Karpas-422 (cell line): Measurements from ENCODE around the gene AFAP1L2. TPM values are rescaled to one million over a fixed set of nuclear protein-coding genes. Genes with fewer than 3 reads are reported as not detected.

Experiments used
- DNase-seq: peaks from one replicate; pipeline ENCODE4 v3.0.0-alpha.2; 2015
- H2AFZ ChIP-seq: fragments of 200-600 bp; sonication (generic); 2 replicates; pipeline ENCODE4 v1.6.1; 2014; ENCODE audit warnings: antibody characterized with exemption, low read length, mixed read lengths
- H3K27ac ChIP-seq: fragments of 200-600 bp; sonication (generic); 2 replicates; pipeline ENCODE4 v1.5.1; 2014; ENCODE audit warnings: mild to moderate bottlenecking, low read length, moderate library complexity
- H3K27me3 ChIP-seq: fragments of 200-600 bp; sonication (generic); 2 replicates; pipeline ENCODE4 v1.6.1; 2014; ENCODE audit warnings: low read length, mixed read lengths
- H3K36me3 ChIP-seq: fragments of 200-600 bp; sonication (generic); 2 replicates; pipeline ENCODE4 v1.6.1; 2014; ENCODE audit warnings: low read length, mixed read lengths; ENCODE audit not compliant: insufficient read depth
- H3K4me1 ChIP-seq: fragments of 200-600 bp; sonication (generic); 2 replicates; pipeline ENCODE4 v1.6.1; 2014; ENCODE audit warnings: mild to moderate bottlenecking, low read length, mixed read lengths
- H3K4me2 ChIP-seq: fragments of 200-600 bp; sonication (generic); 2 replicates; pipeline ENCODE4 v1.6.1; 2014; ENCODE audit warnings: low read length, low read depth, mild to moderate bottlenecking; ENCODE audit not compliant: poor library complexity, severe bottlenecking
- H3K4me3 ChIP-seq: fragments of 200-600 bp; sonication (generic); 2 replicates; pipeline ENCODE4 v1.5.1; 2014; ENCODE audit warnings: mild to moderate bottlenecking, antibody characterized with exemption, low read length, mixed read lengths
- H3K79me2 ChIP-seq: fragments of 200-600 bp; sonication (generic); 2 replicates; pipeline ENCODE4 v1.6.1; 2014; ENCODE audit warnings: mild to moderate bottlenecking, low read length, mixed read lengths
- H3K9ac ChIP-seq: fragments of 200-600 bp; sonication (generic); 2 replicates; pipeline ENCODE4 v1.6.0; 2014; ENCODE audit warnings: low read length
- H3K9me2 ChIP-seq: fragments of 200-600 bp; sonication (generic), shearing (Covaris generic); replicated peaks from 2 replicates; pipeline ENCODE4 v1.6.0; 2014; ENCODE audit warnings: mild to moderate bottlenecking, low read length, moderate library complexity; ENCODE audit not compliant: insufficient read depth
- H3K9me3 ChIP-seq: fragments of 300-700, 200-600 bp; sonication (generic); 2 replicates; pipeline ENCODE4 v1.6.1; 2014; ENCODE audit warnings: low read length, mixed read lengths
- H4K20me1 ChIP-seq: fragments of 200-600 bp; sonication (generic); 2 replicates; pipeline ENCODE4 v1.6.1; 2014; ENCODE audit warnings: mild to moderate bottlenecking, antibody characterized with exemption, low read length, low read depth; ENCODE audit not compliant: insufficient read depth
- total RNA-seq: library from RNA; depleted of rRNA; stranded (reverse); fragments of >200 nt; shearing (Covaris generic); gene quantifications from 2 replicates; pipeline ENCODE4 v1.2.3, GENCODE V29; 2014; ENCODE audit warnings: low replicate concordance

AFAP1L2 gene
- total RNA-seq, 1 experiment from 2014 or later = 2.0 TPM

GRCh38 chr10:114396464-114396863, 7.8 kb downstream of the AFAP1L2 start:
- Histone ChIP-seq H3K4me1 (no peaks in the 10 kb centered on the region), H3K4me2 (no peak overlapping the region), H3K36me3 (no peaks in the 10 kb centered on the region), H2AFZ (no peak overlapping the region), H3K9me3 (no peaks in the 10 kb centered on the region), H3K79me2 (no peaks in the 10 kb centered on the region), H3K9ac (no peak overlapping the region), H3K4me3 (no peak overlapping the region), H4K20me1 (no peaks in the 10 kb centered on the region), H3K9me2 (no peaks in the 10 kb centered on the region), H3K27me3 (no peaks in the 10 kb centered on the region), H3K27ac (no peak overlapping the region)
- no peak for DNase-seq

DNA sequence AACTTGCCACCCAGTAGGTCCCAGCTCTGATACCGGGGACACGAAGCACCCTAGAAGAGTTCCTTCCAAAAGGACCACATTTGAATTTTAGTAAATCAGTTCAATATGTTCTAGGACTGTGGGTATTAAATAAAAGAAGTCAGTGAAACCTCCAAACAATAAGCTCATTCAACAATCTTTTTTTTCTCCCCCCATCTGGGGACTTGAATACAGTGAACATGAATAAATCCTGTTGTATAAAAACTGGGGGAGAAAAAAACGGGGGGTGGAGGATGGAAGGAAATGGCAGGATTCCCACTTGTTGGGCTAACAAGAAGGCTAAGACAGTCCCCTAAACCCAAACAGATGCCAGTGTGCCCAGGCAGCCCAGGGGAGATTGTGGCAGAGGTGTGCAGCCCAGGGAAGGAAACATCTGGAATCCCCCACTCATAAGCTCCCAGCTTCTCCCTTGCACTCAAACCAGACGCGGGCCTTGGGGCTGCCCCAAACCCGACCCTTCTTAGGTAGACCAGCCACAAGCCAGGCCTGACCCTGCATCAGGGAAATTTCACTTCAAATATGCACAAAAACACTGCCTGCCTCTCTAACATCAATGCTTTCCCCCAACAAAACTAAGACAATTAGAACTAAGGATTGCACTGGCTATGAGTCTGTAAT, 8.8 kb downstream of the AFAP1L2 start:
- no peaks in the 10 kb centered on the region for H3K4me1 ChIP-seq
- no peak overlapping the region for H2AFZ ChIP-seq
- H3K27ac ChIP-seq = no peak overlapping the region
- no peak overlapping the region for H3K4me3 ChIP-seq
- no peak for DNase-seq
- H3K79me2 ChIP-seq = no peaks in the 10 kb centered on the region
- H3K27me3 ChIP-seq = no peaks in the 10 kb centered on the region
- no peaks in the 10 kb centered on the region for H3K9me2 ChIP-seq
- no peaks in the 10 kb centered on the region for H4K20me1 ChIP-seq
- H3K9ac ChIP-seq = no peak overlapping the region
- H3K4me2 ChIP-seq = no peak overlapping the region
- H3K36me3 ChIP-seq = no peaks in the 10 kb centered on the region
- H3K9me3 ChIP-seq = no peaks in the 10 kb centered on the region

DNA sequence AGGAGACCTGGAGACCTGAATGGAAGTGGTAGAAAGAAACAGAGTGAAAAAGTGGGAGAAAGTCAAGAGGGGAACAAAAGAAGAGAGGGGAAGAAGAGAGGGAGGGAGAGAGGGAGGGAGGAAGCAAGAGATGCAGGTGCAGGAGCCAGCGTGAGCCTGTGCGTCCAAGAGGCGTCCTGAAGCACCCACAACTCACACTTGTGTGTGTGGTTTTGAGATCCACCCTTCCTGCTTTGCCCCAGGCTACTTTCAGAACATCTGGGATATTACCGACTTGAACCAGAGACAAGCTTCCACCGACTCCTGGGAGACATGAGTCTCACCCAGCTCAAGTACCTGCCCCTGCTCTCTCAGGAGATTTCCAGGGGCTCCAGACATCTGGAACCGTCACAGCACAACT, 9.8 kb downstream of the AFAP1L2 start:
- H3K4me1 ChIP-seq = no peaks in the 10 kb centered on the region
- no peaks in the 10 kb centered on the region for H4K20me1 ChIP-seq
- no peaks in the 10 kb centered on the region for H3K9me3 ChIP-seq
- H3K9me2 ChIP-seq = no peaks in the 10 kb centered on the region
- DNase-seq = no peak
- H3K79me2 ChIP-seq = no peaks in the 10 kb centered on the region
- no peaks in the 10 kb centered on the region for H3K36me3 ChIP-seq
- no peak overlapping the region for H3K9ac ChIP-seq
- no peak overlapping the region for H3K4me2 ChIP-seq
- H3K27ac ChIP-seq = no peak overlapping the region
- H3K4me3 ChIP-seq = no peak overlapping the region
- no peaks in the 10 kb centered on the region for H3K27me3 ChIP-seq
- no peak overlapping the region for H2AFZ ChIP-seq

- Histone ChIP-seq H3K9me2 (no peaks in the 10 kb centered on the region), H3K9me3 (no peaks in the 10 kb centered on the region), H2AFZ (no peak overlapping the region), H4K20me1 (no peaks in the 10 kb centered on the region), H3K9ac (no peak overlapping the region), H3K27ac (no peak overlapping the region), H3K4me1 (no peaks in the 10 kb centered on the region), H3K4me2 (no peak overlapping the region), H3K36me3 (no peaks in the 10 kb centered on the region), H3K27me3 (no peaks in the 10 kb centered on the region), H3K4me3 (no peak overlapping the region), H3K79me2 (no peaks in the 10 kb centered on the region)
- DNase-seq = no peak
Measured at GRCh38 chr10:114393886-114394285, 10.4 kb downstream of the AFAP1L2 start.

GRCh38 chr10:114393482-114393881, 10.8 kb downstream of the AFAP1L2 start:
- Histone ChIP-seq H4K20me1 (no peaks in the 10 kb centered on the region), H2AFZ (no peak overlapping the region), H3K27ac (no peak overlapping the region), H3K4me3 (no peak overlapping the region), H3K36me3 (no peaks in the 10 kb centered on the region), H3K4me1 (no peaks in the 10 kb centered on the region), H3K9ac (no peak overlapping the region), H3K9me2 (no peaks in the 10 kb centered on the region), H3K4me2 (no peak overlapping the region), H3K79me2 (no peaks in the 10 kb centered on the region), H3K27me3 (no peaks in the 10 kb centered on the region), H3K9me3 (no peaks in the 10 kb centered on the region)
- no peak for DNase-seq

GRCh38 chr10:114392112-114392835, 12.0 kb downstream of the AFAP1L2 start:
- Histone ChIP-seq H3K4me2 (no peak overlapping the region), H2AFZ (no peak overlapping the region), H3K4me3 (no peak overlapping the region), H3K9ac (no peak overlapping the region), H3K79me2 (no peaks in the 10 kb centered on the region), H3K4me1 (no peaks in the 10 kb centered on the region), H3K36me3 (no peaks in the 10 kb centered on the region), H3K9me3 (no peaks in the 10 kb centered on the region), H3K27ac (no peak overlapping the region), H3K9me2 (no peaks in the 10 kb centered on the region), H3K27me3 (no peaks in the 10 kb centered on the region), H4K20me1 (no peaks in the 10 kb centered on the region)
- DNase-seq = no peak

DNA sequence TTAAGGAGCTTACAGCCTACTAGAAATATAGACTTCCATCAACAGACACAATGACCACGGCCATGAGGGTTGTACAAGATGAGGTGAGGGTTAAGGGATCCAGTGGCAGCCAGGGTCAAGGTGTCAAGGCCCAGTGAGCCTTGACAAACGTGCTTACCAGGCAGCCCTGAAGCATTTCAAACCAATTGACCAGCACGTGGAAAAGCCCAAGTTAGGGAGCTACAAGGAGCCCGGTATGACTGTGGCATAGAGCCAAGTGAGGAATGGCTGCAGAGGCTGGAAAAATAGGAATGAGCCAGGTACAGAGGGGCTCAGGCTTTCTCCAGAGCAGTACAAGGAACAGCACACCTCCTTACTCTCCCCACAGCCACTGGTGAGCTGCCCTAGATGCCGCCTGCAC, 12.7 kb downstream of the AFAP1L2 start:
- Histone ChIP-seq H3K4me3 (no peak overlapping the region), H3K9ac (no peak overlapping the region), H3K27me3 (no peaks in the 10 kb centered on the region), H4K20me1 (no peaks in the 10 kb centered on the region), H3K79me2 (no peaks in the 10 kb centered on the region), H3K9me3 (no peaks in the 10 kb centered on the region), H3K4me2 (no peak overlapping the region), H3K4me1 (no peaks in the 10 kb centered on the region), H3K27ac (no peak overlapping the region), H2AFZ (no peak overlapping the region), H3K36me3 (no peaks in the 10 kb centered on the region), H3K9me2 (no peaks in the 10 kb centered on the region)
- no peak for DNase-seq

GRCh38 chr10:114389426-114389825, 14.9 kb downstream of the AFAP1L2 start:
- Histone ChIP-seq H3K4me1 (no peaks in the 10 kb centered on the region), H2AFZ (no peak overlapping the region), H3K36me3 (no peaks in the 10 kb centered on the region), H3K4me3 (no peak overlapping the region), H3K27ac (no peak overlapping the region), H3K9me3 (no peaks in the 10 kb centered on the region), H3K9me2 (no peaks in the 10 kb centered on the region), H3K4me2 (no peak overlapping the region), H3K79me2 (no peaks in the 10 kb centered on the region), H3K9ac (no peak overlapping the region), H3K27me3 (no peaks in the 10 kb centered on the region), H4K20me1 (no peaks in the 10 kb centered on the region)
- DNase-seq = no peak
